Esophagus (tissue), 2 donors: Measurements from ENCODE around the gene GPD2. TPM values are rescaled to one million over a fixed set of nuclear protein-coding genes. Genes with fewer than 3 reads are reported as not detected.

Source experiments
- H3K27ac ChIP-seq, 2 donors: one replicate each; pipeline ENCODE4 v1.5.1; 2013; ENCODE audit warnings: low read depth in 2 of 2, mild to moderate bottlenecking in 2 of 2, inconsistent platforms in 1 of 2, low read length in 1 of 2, moderate library complexity in 1 of 2
- H3K27me3 ChIP-seq, 2 donors: one replicate each; pipeline ENCODE4 v1.6.1; 2013; ENCODE audit warnings: low read length in 2 of 2, control low read depth in 1 of 2, mild to moderate bottlenecking in 1 of 2; ENCODE audit not compliant: insufficient read depth in 2 of 2, control insufficient read depth in 1 of 2
- H3K36me3 ChIP-seq, 2 donors: one replicate each; pipeline ENCODE4 v1.6.1; 2013; ENCODE audit warnings: low read length in 1 of 2; ENCODE audit not compliant: control insufficient read depth in 2 of 2, insufficient read depth in 2 of 2
- H3K4me1 ChIP-seq, 2 donors: one replicate each; pipeline ENCODE4 v1.6.1; 2013; ENCODE audit warnings: low read length in 1 of 2; ENCODE audit not compliant: control insufficient read depth in 2 of 2, insufficient read depth in 2 of 2
- H3K4me3 ChIP-seq, 2 donors: one replicate each; pipeline ENCODE4 v1.5.1; 2013; ENCODE audit warnings: low read length in 2 of 2, mild to moderate bottlenecking in 2 of 2, low read depth in 1 of 2, moderate library complexity in 1 of 2
- H3K9me3 ChIP-seq, 2 donors: one replicate each; pipeline ENCODE4 v1.6.1; 2013; ENCODE audit warnings: mild to moderate bottlenecking in 2 of 2, low read depth in 1 of 2, low read length in 1 of 2, moderate library complexity in 1 of 2; ENCODE audit not compliant: control insufficient read depth in 2 of 2, insufficient read depth in 1 of 2
- WGBS, 2 donors: extraction: QIAGEN DNeasy Blood & Tissue Kit; methylation state at CpG; one replicate each; pipeline ENCODE4 v1.1.7; 2013; 5-methylcytosine and 5-hydroxymethylcytosine counted together
- polyA plus RNA-seq, 2 donors: library from polyadenylated mRNA; stranded (reverse); fragments of 200-250 nt; gene quantifications; one replicate each; pipeline ENCODE4 v1.2.3, GENCODE V29; 2013
- donor health status: healthy with polysubstance abuse.
- donor health status: Bipolar disorder and iron deficiency.

Gene GPD2
- polyA plus RNA-seq, 2 donors, result 16.4 to 22.2 TPM

- H3K4me1 ChIP-seq, result peaks cover 0 to 5% of the 10 kb centered on the region in 2 donors
Measured at GRCh38 chr2:156471762-156472161, 35.6 kb downstream of the GPD2 start.

DNA sequence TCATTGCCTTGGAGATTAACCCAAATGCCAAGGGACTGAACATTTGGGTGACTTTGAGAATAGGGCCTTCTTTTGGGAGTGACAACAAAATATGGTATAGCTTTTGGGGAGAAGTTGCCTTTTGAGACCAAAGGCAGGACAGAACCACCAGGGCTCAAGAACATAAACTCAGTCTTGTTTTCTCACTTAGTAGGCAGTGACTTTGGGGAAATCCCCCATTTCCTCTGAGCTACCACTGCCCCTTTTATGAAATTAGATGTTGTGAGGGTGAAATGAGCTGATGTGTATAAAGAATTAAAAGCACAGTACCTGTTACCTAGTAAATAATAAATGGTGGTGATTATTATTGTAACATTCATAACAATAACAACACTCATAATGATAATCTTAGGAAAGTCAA is 36.5 kb downstream of the GPD2 start:
- Histone ChIP-seq H3K4me1 (peaks cover 0 to 4% of the 10 kb centered on the region in 2 donors), H3K27me3 (no peaks in the 10 kb centered on the region), H3K36me3 (no peaks in the 10 kb centered on the region), H3K4me3 (no peak overlapping the region), H3K27ac (peak overlapping the region in 1 of 2 donors; percentile 13), H3K9me3 (no peaks in the 10 kb centered on the region)

More at GRCh38 chr2:156471762-156472161, 35.6 kb downstream of the GPD2 start:
- Histone ChIP-seq H3K9me3 (no peaks in the 10 kb centered on the region), H3K4me3 (no peak overlapping the region), H3K27ac (no peak overlapping the region), H3K36me3 (no peaks in the 10 kb centered on the region), H3K27me3 (no peaks in the 10 kb centered on the region)

DNA sequence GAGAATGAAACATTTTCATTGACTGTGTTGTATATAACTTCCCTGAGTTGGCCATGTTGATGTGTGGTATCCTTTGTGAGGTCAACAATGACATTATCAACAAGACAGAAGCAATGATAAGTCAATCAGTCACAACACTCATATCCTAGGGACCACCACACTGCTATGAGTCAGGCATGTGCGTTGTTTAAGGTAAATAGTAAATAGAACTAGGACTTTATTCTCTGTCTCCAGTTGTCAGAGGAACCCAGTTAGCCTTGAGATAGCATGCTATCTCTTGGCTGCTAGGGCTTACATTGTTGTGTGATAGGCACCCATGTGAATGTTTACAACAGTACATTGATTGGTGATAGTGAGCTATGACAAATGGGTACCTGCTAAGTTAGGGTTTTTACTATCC is 37.3 kb downstream of the GPD2 start:
- WGBS, 2 donors, result 86 to 88% methylated on average over 1 of the region's 1 CpG
- no peak overlapping the region for H3K4me3 ChIP-seq
- no peaks in the 10 kb centered on the region for H3K36me3 ChIP-seq
- peak overlapping the region; percentile 20 to 31 for H3K27ac ChIP-seq
- H3K9me3 ChIP-seq, result no peaks in the 10 kb centered on the region
- H3K27me3 ChIP-seq, result no peaks in the 10 kb centered on the region
- no peaks in the 10 kb centered on the region for H3K4me1 ChIP-seq

DNA sequence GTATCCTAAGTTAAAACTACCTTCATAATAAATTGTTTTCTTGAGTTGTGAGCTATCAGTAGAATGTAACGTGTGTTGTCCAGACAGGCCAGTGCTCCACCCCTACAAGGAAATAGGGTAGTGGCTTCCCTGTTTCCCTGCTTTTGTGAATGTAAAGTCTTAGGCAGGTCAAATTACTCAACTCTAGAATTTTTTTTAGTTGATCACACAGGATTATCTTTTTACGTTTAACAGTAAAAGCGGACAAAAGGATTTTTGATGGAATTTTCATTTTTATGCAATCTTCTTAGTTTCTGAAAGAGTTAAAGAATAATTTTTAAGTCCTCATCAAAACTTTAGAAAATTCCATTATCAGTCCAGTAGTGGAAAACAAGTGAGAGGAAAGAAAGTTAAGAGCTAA is 38.2 kb downstream of the GPD2 start:
- no peaks in the 10 kb centered on the region for H3K36me3 ChIP-seq
- 60 to 70% methylated on average over 3 of the region's 3 CpGs for WGBS, 2 donors
- no peaks in the 10 kb centered on the region for H3K9me3 ChIP-seq
- H3K27ac ChIP-seq, result peak overlapping the region in 1 of 2 donors; percentile 78
- no peaks in the 10 kb centered on the region for H3K27me3 ChIP-seq
- no peaks in the 10 kb centered on the region for H3K4me1 ChIP-seq
- H3K4me3 ChIP-seq, result no peak overlapping the region

DNA sequence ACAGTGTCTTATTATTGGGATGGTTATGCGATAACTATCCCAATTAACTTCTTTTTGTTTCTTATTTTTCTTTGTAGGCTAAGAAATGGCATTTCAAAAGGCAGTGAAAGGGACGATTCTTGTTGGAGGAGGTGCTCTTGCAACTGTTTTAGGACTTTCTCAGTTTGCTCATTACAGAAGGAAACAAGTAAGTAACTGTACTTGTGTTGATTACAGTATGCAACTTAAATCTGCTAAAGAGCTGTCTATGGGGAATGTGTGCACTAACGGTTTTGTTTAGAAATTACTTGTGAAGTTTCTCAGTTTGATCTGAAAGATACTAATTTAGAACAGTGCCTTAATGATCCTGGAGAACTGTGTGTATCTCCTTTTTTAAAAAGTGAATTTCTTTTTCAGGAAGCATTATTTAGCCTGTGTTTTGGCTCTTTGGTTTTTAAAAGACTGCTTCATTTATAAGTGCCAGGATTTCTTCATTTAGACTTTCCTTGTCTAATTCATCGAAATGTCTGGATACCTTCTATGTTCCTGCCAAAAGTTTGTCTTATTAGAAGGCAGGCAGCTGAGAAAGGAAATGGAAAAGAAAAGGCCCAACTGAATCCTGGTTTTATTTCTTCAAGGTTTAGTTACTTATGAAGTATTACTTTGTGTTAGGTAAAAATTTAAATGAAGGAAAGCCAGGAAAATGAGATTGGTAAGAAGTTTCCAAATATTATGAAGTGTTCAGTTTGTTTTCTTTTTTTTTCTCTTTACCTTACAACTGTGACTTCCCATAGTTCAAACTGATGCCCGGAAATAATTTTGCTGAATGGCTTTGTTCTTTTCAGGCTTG is 40.1 kb downstream of the GPD2 start:
- Histone ChIP-seq H3K27ac (peak overlapping the region in 1 of 2 donors; percentile 34), H3K4me1 (no peaks in the 10 kb centered on the region), H3K9me3 (no peaks in the 10 kb centered on the region), H3K27me3 (no peaks in the 10 kb centered on the region), H3K36me3 (no peaks in the 10 kb centered on the region), H3K4me3 (no peak overlapping the region)
- 54 to 57% methylated on average over 5 of the region's 5 CpGs for WGBS, 2 donors

- no peaks in the 10 kb centered on the region for H3K27me3 ChIP-seq
- no peaks in the 10 kb centered on the region for H3K9me3 ChIP-seq
- no peak overlapping the region for H3K4me3 ChIP-seq
- H3K27ac ChIP-seq, result peak overlapping the region in 1 of 2 donors; percentile 34
- WGBS, 2 donors, result 33 to 49% methylated on average over 2 of the region's 2 CpGs
- H3K36me3 ChIP-seq, result no peaks in the 10 kb centered on the region
- no peaks in the 10 kb centered on the region for H3K4me1 ChIP-seq
Measured at GRCh38 chr2:156476850-156477206, 40.6 kb downstream of the GPD2 start.

- peaks cover 0 to 3% of the 10 kb centered on the region in 2 donors for H3K4me1 ChIP-seq
- no peaks in the 10 kb centered on the region for H3K9me3 ChIP-seq
- WGBS, 2 donors, result 80 to 86% methylated on average over 5 of the region's 5 CpGs
- no peak overlapping the region for H3K27ac ChIP-seq
- H3K36me3 ChIP-seq, result no peaks in the 10 kb centered on the region
- no peaks in the 10 kb centered on the region for H3K27me3 ChIP-seq
- no peak overlapping the region for H3K4me3 ChIP-seq
Measured at GRCh38 chr2:156480376-156480775, 44.2 kb downstream of the GPD2 start.

- no peak overlapping the region for H3K27ac ChIP-seq
- no peaks in the 10 kb centered on the region for H3K36me3 ChIP-seq
- no peaks in the 10 kb centered on the region for H3K27me3 ChIP-seq
- no peak overlapping the region for H3K4me3 ChIP-seq
- peaks cover 0 to 3% of the 10 kb centered on the region in 2 donors for H3K4me1 ChIP-seq
- H3K9me3 ChIP-seq, result no peaks in the 10 kb centered on the region
Measured at GRCh38 chr2:156481312-156481711, 45.1 kb downstream of the GPD2 start.

GRCh38 chr2:156483741-156484173 is 47.6 kb downstream of the GPD2 start:
- H3K4me3 ChIP-seq, result no peak overlapping the region
- H3K27me3 ChIP-seq, result no peaks in the 10 kb centered on the region
- no peaks in the 10 kb centered on the region for H3K9me3 ChIP-seq
- WGBS, 2 donors, result 41 to 50% methylated on average over 3 of the region's 3 CpGs
- no peak overlapping the region for H3K27ac ChIP-seq
- H3K4me1 ChIP-seq, result peaks cover 0 to 3% of the 10 kb centered on the region in 2 donors
- no peaks in the 10 kb centered on the region for H3K36me3 ChIP-seq

- Histone ChIP-seq H3K9me3 (no peaks in the 10 kb centered on the region), H3K27me3 (no peaks in the 10 kb centered on the region), H3K4me3 (no peak overlapping the region), H3K36me3 (no peaks in the 10 kb centered on the region), H3K4me1 (peaks cover 0 to 3% of the 10 kb centered on the region in 2 donors), H3K27ac (no peak overlapping the region)
- WGBS, 2 donors, result 69 to 74% methylated on average over 4 of the region's 4 CpGs
Measured at GRCh38 chr2:156486147-156486546, 50.0 kb downstream of the GPD2 start.
